ENCODE results near the gene TUBGCP3. TPM values are rescaled to one million over a fixed set of nuclear protein-coding genes. Genes with fewer than 3 reads are reported as not detected.

Gene TUBGCP3
- total RNA-seq, 6 experiments from 2014 or later = 13.0 to 20.0 (median 17.6) TPM

DNA sequence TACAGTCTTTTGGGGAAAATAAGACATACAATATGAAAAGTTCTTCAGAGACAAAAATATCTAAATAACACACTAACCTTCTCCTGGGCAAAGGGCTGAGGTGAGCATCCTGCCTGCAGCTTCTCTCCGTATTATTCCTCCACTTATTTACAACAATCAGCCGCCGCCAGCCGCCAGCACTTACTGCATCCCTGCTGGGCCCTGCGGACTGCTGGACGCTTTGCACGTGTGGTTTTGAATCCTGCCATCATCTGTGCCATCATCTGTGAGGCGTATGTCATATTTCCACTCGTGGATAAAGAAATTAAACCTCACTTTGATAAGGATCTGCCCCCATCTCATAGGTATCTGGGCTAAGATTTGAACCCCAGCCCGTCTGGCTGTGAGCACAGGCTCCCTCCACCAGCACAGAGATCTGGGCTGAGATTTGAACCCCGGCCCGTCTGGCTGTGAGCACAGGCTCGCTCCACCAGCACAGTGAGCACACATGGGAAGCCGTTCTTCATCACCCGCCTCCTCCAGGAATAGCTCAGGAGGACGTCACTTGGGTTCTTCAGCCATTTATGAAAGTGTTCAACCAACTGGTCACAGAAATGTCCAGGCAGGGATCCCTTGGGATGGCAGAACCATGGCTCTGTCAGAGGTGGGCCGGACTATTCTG, 35.2 kb upstream of the TUBGCP3 start:
- Histone ChIP-seq H3K9me3 (no peaks in the 10 kb centered on the region), H3K27me3 (no peaks in the 10 kb centered on the region), H3K4me1 (peaks cover 0 to 10% (median 0%) of the 10 kb centered on the region in 4 donors), H3K27ac (no peak overlapping the region), H3K4me3 (no peak overlapping the region), H3K36me3 (no peaks in the 10 kb centered on the region)
- DNase-seq (no peak), ATAC-seq (no peak)
- intact Hi-C loops (cut with DNase I) = no loop called here
- TF ChIP-seq, protein P1, sequence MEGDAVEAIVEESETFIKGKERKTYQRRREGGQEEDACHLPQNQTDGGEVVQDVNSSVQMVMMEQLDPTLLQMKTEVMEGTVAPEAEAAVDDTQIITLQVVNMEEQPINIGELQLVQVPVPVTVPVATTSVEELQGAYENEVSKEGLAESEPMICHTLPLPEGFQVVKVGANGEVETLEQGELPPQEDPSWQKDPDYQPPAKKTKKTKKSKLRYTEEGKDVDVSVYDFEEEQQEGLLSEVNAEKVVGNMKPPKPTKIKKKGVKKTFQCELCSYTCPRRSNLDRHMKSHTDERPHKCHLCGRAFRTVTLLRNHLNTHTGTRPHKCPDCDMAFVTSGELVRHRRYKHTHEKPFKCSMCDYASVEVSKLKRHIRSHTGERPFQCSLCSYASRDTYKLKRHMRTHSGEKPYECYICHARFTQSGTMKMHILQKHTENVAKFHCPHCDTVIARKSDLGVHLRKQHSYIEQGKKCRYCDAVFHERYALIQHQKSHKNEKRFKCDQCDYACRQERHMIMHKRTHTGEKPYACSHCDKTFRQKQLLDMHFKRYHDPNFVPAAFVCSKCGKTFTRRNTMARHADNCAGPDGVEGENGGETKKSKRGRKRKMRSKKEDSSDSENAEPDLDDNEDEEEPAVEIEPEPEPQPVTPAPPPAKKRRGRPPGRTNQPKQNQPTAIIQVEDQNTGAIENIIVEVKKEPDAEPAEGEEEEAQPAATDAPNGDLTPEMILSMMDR (IDR thresholded peaks at IDR 0.05) = no peak
- no peak for TF ChIP-seq POLR2A (IDR thresholded peaks at IDR 0.05)
- WGBS (ENCODE audit: insufficient coverage, low coverage, low lambda C conversion rate, missing lambda C conversion rate) = 87% methylated on average over 9 of the region's 17 CpGs

DNA sequence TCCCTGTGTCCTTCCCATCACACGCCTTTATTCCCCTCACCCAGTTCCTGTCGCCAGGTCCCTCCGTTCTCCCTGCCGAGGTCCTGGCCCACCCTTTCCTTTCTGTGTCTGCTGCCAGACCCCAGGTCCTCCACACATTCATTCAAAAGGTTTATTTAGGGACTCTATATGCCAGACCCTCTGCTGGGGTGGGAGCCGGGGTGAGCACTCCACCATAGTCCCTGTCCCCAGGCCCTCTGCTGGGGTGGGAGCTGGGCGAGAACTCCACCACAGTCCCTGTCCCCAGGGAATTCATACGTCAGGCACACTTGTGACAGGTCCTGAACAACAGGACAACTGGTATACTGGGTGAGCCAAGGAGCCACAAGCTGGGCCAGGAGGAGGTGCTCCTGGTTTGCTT, 34.4 kb upstream of the TUBGCP3 start:
- no peaks in the 10 kb centered on the region for H3K27me3 ChIP-seq
- intact Hi-C loops (cut with DNase I) = no loop called here
- H3K27ac ChIP-seq = no peak overlapping the region
- no peaks in the 10 kb centered on the region for H3K9me3 ChIP-seq
- H3K36me3 ChIP-seq = no peaks in the 10 kb centered on the region
- DNase-seq (no peak), ATAC-seq (no peak)
- no peak for TF ChIP-seq POLR2A (IDR thresholded peaks at IDR 0.05)
- TF ChIP-seq, protein P1 (IDR thresholded peaks at IDR 0.05) = no peak
- WGBS (ENCODE audit: insufficient coverage, low coverage, low lambda C conversion rate, missing lambda C conversion rate) = 59% methylated on average over 7 of the region's 7 CpGs
- no peak overlapping the region for H3K4me3 ChIP-seq
- peaks cover 0 to 10% (median 0%) of the 10 kb centered on the region in 4 donors for H3K4me1 ChIP-seq

DNA sequence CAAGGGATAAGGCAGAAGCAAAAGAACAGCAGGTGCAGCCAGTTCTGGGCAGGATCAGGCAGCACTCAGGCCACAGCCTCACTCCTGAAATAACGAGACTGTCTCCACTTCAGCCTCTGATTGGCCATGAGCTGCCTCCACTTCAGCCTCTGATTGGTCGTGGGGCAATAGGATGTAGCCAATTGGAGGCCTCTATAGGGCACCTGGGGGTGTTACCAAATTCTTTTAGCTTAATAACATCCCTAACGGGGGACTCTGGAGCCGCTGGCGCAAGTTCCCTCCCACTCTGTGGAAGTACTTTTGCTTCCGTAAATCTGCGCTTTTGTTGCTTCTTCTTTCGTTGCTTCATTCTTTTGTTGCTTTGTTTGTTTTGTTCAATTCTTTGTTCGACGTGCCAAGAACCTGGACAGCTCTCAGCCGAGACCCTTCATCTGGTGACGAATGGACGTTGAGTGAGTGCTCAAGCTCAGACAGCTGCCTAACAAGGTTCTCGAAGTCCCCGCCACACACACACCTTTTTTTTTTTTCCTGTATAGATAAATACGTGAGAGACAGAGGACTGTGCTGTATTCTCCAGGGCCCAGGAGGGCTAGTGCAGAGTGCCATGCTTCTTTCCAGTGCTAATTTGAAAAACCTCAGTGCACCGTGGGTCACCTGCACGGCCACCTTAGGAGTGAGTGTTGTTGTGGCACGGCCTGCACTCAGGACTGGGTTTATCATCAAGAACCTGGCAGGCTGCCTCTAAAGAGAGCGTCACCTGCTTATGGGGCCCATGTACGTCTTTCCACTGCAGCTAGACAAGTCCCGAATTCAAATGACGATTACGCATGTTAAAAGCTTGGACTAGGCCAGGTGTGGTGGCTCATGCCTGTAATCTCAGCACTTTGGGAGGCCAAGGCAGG, 32.0 kb upstream of the TUBGCP3 start:
- H3K9me3 ChIP-seq = no peaks in the 10 kb centered on the region
- no peak overlapping the region for H3K4me3 ChIP-seq
- 75% methylated on average over 23 of the region's 24 CpGs for WGBS (ENCODE audit: insufficient coverage, low coverage, low lambda C conversion rate, missing lambda C conversion rate)
- peaks cover 0 to 9% (median 0%) of the 10 kb centered on the region in 4 donors for H3K4me1 ChIP-seq
- intact Hi-C loops (cut with DNase I) = no loop called here
- TF ChIP-seq, protein P1 (IDR thresholded peaks at IDR 0.05) = no peak
- TF ChIP-seq POLR2A (IDR thresholded peaks at IDR 0.05) = no peak
- no peaks in the 10 kb centered on the region for H3K36me3 ChIP-seq
- no peak for DNase-seq
- peak in 1 of 4 donors; percentile 18 for ATAC-seq
- H3K27me3 ChIP-seq = no peaks in the 10 kb centered on the region
- no peak overlapping the region for H3K27ac ChIP-seq

DNA sequence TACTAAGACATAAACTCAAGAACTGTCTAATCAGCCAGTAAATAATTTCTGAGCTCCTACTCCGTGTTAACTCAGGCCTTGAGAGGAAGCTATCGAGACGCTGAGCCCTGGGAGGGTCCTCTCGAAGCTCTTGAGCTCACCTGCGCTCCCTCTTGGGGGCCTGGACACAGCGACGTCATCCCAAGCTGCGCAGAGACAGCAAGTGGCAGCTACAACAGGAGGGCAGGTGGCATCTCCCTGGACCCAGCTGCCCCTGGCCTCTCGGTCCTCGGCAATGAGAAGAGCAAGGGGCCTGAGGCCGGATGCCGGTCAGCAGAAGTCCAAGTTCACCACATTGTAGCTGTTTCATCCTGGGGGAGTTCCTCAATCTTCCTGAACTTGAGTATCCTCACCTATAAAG, 30.5 kb upstream of the TUBGCP3 start:
- intact Hi-C loops (cut with DNase I) = no loop called here
- Histone ChIP-seq H3K27me3 (no peaks in the 10 kb centered on the region), H3K4me3 (no peak overlapping the region), H3K9me3 (no peaks in the 10 kb centered on the region), H3K36me3 (no peaks in the 10 kb centered on the region), H3K4me1 (no peaks in the 10 kb centered on the region), H3K27ac (no peak overlapping the region)
- 85% methylated on average over 6 of the region's 12 CpGs for WGBS (ENCODE audit: insufficient coverage, low coverage, low lambda C conversion rate, missing lambda C conversion rate)
- no peak for ATAC-seq
- DNase-seq = no peak
- no peak for TF ChIP-seq POLR2A (IDR thresholded peaks at IDR 0.05)
- TF ChIP-seq, protein P1 (IDR thresholded peaks at IDR 0.05) = no peak
